Measurements from ENCODE around the gene KASH5. TPM values are rescaled to one million over a fixed set of nuclear protein-coding genes. Genes with fewer than 3 reads are reported as not detected.

KASH5 gene
- total and polyA plus RNA-seq, 2 of the 13 experiments (the other 11 are each of a cell fraction or from before 2014, with no cell fraction given): not detected

- TF ChIP-seq, protein P1, sequence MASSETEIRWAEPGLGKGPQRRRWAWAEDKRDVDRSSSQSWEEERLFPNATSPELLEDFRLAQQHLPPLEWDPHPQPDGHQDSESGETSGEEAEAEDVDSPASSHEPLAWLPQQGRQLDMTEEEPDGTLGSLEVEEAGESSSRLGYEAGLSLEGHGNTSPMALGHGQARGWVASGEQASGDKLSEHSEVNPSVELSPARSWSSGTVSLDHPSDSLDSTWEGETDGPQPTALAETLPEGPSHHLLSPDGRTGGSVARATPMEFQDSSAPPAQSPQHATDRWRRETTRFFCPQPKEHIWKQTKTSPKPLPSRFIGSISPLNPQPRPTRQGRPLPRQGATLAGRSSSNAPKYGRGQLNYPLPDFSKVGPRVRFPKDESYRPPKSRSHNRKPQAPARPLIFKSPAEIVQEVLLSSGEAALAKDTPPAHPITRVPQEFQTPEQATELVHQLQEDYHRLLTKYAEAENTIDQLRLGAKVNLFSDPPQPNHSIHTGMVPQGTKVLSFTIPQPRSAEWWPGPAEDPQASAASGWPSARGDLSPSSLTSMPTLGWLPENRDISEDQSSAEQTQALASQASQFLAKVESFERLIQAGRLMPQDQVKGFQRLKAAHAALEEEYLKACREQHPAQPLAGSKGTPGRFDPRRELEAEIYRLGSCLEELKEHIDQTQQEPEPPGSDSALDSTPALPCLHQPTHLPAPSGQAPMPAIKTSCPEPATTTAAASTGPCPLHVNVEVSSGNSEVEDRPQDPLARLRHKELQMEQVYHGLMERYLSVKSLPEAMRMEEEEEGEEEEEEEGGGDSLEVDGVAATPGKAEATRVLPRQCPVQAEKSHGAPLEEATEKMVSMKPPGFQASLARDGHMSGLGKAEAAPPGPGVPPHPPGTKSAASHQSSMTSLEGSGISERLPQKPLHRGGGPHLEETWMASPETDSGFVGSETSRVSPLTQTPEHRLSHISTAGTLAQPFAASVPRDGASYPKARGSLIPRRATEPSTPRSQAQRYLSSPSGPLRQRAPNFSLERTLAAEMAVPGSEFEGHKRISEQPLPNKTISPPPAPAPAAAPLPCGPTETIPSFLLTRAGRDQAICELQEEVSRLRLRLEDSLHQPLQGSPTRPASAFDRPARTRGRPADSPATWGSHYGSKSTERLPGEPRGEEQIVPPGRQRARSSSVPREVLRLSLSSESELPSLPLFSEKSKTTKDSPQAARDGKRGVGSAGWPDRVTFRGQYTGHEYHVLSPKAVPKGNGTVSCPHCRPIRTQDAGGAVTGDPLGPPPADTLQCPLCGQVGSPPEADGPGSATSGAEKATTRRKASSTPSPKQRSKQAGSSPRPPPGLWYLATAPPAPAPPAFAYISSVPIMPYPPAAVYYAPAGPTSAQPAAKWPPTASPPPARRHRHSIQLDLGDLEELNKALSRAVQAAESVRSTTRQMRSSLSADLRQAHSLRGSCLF (CRISPR knock-in tag; IDR thresholded peaks at IDR 0.05; ENCODE audit: borderline replicate concordance): no peak
- TF ChIP-seq ATF7 (IDR thresholded peaks at IDR 0.05) (peak; percentile 90), ATF7 (CRISPR knock-in tag; IDR thresholded peaks at IDR 0.05) (no peak), ZNF280B (CRISPR knock-in tag; IDR thresholded peaks at IDR 0.05; ENCODE audit: borderline replicate concordance) (no peak)
Observed at GRCh38 chr19:49436381-49437017, 48.5 kb downstream of the KASH5 start (continued).

DNA sequence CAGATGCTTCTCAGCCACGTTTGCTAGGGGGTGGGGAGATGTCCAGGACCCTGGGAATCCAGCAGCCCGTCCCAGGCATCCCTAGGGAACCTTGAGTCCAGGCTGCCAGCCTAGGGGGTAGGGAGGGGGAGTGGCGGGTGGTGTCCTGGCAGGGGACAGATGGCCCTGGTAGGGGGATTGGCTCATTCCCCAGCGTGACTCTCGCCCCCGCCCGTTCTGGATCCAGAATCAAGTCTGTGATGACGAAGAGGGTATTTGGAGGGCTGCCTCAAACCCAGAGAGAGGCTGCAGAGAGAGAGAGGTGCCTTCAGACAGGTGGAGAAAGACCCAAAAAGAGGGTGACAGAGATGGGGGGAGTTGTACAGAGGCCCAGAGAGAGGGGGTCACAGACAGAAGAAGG lies 49.2 kb downstream of the KASH5 start:
- FAIRE-seq (no peak), ATAC-seq (no peak), DNase-seq (ENCODE audit: low spot score) (no peak)
- intact Hi-C loops (cut with micrococcal nuclease; ENCODE audit: unreplicated experiment) (no loop called here), in situ Hi-C loops (cut with HindIII; ENCODE audit: extremely low pct_ligation_motif_present, low pct_unique_long_range_greater_than_20kb) (no loop called here)
- H3K36me3 ChIP-seq (replicated peaks in 1 of 2; ENCODE audit: control insufficient read depth in 1 of 2, insufficient read depth in 2 of 2, low read length in 2 of 2): no peaks in the 10 kb centered on the region
- no peak overlapping the region for H3K4me2 ChIP-seq (ENCODE audit: low read depth, low read length)
- no peak overlapping the region for H3K4me3 ChIP-seq (replicated peaks in 1 of 3; ENCODE audit: insufficient read depth in 1 of 3, low read depth in 2 of 3, low read length in 3 of 3)
- H3K9me3 ChIP-seq (ENCODE audit: low read length): no peaks in the 10 kb centered on the region
- H3K4me1 ChIP-seq (ENCODE audit: insufficient read depth, low read length): peaks cover 9% of the 10 kb centered on the region
- peaks cover 3% of the 10 kb centered on the region; the same call in 1 of the 2 replicates for H4K20me1 ChIP-seq (ENCODE audit: insufficient read depth, low read length)
- no TSS peak for BruUV-seq (replicated peaks)
- no peak overlapping the region for H3K9ac ChIP-seq (ENCODE audit: insufficient read depth, low read depth, low read length)
- no peak overlapping the region for H3K27ac ChIP-seq (ENCODE audit: extremely low read length, insufficient read depth, low read length)
- WGBS (ENCODE audit: low lambda C conversion rate): 4% methylated on average over 8 of the region's 8 CpGs
- no peaks in the 10 kb centered on the region for H3K79me2 ChIP-seq (ENCODE audit: insufficient read depth, low read length)
- peaks cover 8 to 90% of the 10 kb centered on the region in 2 experiments for H3K27me3 ChIP-seq (ENCODE audit: control insufficient read depth in 1 of 2, insufficient read depth in 2 of 2, low read length in 2 of 2)
- ChIA-PET CTCF (ENCODE audit: low intra/inter-chr PET ratio, low total read pairs) (no interaction called here), POLR2A (no interaction called here)
- no peak overlapping the region for H2AFZ ChIP-seq (ENCODE audit: low read length)
- TF ChIP-seq ZBTB33 (CRISPR knock-in tag; IDR thresholded peaks at IDR 0.05) (no peak), ZSCAN12 (CRISPR knock-in tag; IDR thresholded peaks at IDR 0.05) (no peak)
- TF ChIP-seq, protein P1 (CRISPR knock-in tag; IDR thresholded peaks at IDR 0.05; ENCODE audit: borderline replicate concordance): no peak

All from HepG2 (cell line).